Activated CD8-positive, alpha-beta memory T cell treated with anti-CD3 and anti-CD28 coated beads, Interleukin-2, amount 50 U/mL, for 24 hours (primary cell): ENCODE results near the gene HES2.
"Not testable (repeated sequence)": the region's sequence is repeated elsewhere in the genome, so short reads cannot be mapped to it uniquely, and the experiment has no call there.

Experiments used
- DNase-seq: peaks from one replicate; pipeline ENCODE4 v3.0.0-alpha.2; 2020; ENCODE audit errors: extremely low read depth

The HES2 gene

DNA sequence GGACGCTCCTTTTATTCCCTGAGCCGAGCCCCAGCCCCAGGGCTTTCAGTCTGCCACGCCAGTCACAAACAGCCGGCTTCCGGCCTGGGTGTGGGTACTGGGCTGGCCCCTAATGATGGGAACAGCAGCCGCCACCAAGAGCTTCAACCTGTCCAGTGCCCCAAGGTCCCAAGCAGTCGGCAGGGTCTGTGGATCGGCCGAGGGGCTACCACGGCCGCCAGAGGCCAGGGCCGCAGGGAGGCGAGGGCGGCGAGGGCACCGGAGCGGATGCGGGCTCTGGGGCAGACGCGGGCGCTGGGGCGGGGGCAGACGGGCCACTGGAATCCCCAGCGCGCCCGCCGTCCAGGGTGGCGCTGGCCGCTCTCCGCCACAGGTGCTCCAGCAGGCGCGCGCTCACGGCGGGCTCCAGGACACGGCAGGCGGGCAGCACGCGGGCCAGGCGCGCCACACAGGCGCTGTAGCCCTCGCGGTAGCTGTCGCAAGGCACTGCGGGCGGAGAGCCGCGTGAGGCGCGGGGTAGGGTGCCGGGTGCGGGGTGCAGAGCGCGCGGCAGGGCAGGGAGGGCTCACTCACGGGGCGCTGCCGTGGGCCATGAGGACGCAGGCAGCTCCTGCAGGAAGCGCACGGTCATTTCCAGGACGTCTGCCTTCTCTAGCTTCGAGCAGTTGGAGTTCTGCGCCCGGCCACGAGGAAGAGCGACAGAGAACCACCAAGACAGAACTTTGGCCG, 887 bp downstream of the HES2 start:
- DNase-seq = no peak

DNA sequence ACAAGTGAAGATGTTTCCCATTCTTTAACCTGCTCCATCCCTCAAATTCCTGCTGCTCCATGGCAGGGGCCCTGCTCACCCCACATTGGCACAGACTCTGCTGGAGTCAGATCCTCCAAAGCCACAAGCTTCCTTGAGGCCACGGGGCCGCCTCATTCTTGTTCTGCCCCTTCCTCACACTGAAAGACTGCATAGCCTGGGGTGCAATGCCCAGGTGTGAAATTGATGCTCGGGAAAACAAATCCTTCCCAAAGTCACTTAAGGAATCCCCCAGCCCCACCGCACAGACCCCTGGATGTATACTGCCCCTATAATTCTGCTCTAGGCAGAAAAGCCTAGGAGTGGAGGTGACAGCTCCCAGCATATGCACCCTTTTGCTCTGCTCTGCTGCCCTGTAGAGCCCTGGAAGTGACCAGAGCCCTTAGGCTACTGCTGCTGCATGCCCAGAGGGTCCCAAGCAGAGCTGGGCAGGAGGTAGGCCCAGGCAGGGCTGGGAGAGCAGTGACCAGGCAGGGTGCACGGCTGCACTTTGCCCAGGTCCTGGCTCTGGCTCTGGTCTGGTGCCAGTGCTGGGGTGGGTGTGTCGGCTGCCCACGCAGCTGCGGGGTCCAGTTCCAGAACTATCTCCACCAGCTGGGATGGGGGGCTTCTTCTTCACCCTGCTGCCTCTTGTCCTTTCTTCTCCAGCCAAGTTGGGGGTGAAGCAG, 1.6 kb downstream of the HES2 start:
- no peak for DNase-seq

DNA sequence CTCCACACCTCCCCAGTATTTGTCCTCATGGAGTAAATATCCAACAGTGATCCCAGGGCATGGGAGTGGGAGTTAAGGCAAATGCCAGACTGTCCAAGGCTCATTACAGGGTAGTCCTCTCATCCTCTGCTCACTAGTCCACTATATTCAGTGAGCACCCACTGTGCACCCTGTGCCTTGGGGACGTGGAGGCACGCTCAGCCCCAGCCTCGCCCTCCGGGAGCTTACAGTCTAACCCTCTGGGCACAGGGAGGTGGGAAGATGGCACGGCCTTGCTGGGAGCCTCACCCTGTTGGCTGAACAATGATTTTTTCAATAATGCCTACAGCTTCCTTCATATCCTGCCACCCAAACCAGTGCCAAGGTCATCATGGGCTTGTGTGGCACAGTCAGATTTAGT, 2.8 kb downstream of the HES2 start:
- no peak for DNase-seq

DNA sequence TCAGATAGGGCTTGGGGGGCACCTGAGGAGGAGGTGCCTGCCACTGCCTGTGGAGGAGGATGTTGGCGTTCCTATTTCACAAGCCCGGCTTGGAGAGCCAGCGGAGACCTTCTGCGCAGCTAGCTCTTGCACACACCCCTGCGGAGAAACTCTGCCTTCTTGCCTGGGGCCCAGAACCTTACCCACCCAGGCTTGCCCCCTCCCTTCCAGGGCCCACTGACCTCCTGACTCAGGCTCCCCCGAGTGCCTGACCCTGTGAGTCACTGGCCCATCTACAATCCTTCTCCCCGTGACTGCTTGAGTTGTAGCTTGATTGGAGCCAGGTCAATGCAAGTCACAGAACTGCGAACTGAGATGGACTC, 3.4 kb downstream of the HES2 start:
- DNase-seq = no peak

GRCh38 chr1:6414881-6415626, 4.7 kb downstream of the HES2 start:
- no peak for DNase-seq

GRCh38 chr1:6414443-6414844, 5.3 kb downstream of the HES2 start:
- no peak for DNase-seq

GRCh38 chr1:6412896-6413295, 6.8 kb downstream of the HES2 start:
- no peak for DNase-seq

DNA sequence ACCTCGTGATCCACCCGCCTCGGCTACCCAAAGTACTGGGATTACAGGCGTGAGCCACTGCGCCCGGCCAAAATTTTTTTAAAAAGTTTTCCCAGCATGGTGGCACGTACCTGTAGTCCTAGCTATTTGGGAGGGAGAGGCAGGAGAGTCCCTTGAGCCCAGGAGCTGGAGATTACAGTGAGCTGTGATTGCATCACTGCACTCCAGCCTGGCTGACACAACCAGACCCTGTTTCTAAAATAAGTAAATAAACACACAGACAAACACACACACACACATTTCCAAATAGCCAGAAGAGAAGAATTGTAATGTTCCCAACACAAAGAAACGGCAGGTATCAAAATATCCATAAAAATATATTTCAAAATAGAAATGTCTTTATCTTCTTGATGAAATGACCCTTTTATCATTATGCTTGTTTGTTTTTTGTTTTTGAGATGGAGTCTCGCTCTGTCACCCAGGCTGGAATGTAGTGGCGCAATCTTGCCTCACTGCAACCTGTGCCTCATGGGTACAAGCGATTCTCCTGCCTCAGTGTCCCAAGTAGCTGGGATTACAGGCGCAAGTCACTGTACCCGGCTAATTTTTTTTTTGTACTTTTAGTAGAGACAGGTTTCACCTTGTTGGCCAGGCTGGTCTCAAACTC, 9.3 kb downstream of the HES2 start:
- DNase-seq = no peak

- DNase-seq = no peak
Observed at GRCh38 chr1:6409733-6410132, 10.0 kb downstream of the HES2 start.

DNA sequence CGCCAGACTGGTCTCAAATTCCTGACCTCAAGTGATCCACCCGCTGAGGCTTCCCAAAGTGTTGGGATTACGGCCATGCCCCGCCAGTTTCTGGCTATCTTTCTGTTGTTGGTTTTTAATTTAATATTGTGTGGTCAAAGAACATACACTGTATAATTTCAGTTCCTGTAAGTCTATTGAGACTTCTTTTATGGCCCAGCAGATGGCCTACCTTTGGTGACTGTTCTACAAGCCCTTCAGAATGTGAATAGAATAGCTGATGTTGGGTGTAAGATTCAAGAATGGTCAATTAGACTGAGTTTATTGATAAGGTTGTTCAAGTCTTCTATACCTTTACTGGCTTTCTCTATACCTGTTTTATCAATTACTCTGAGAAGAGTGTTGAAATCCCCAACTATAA, 10.7 kb downstream of the HES2 start:
- DNase-seq = no peak

DNA sequence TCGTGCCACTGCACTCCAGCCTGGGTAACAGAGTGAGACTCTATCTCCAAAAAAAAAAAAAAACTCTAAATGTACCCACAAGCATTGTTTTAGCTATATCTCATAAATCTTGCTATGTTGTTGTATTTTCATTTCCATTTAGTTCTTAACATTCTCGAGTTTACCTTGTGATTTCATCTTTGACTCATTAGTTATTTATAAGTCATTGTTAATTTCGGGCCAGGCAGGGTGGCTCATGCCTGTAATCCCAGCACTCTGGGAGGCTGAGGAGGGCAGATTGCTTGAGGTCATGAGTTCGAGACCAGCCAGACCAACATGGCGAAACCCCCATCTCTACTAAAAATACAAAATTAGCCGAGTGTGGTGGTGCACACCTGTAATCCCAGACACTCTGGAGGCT, 11.7 kb downstream of the HES2 start:
- DNase-seq = no peak

DNA sequence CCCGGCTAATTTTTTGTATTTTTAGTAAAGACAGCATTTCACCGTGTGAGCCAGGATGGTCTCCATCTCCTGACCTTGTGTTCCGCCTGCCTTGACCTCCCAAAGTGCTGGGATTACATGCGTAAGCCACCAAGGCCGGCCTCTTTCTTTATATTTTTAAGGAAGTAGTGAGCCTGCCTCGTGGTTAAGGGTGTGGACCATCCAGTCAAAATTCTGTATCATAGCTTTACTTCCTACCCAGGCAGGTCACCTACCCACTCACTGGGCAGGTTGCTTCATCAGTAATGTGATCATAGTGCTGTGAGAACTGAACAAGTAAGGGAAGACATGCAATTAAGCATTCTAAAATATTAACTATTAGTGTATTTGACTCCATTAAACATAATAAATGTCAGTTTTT, 18.0 kb downstream of the HES2 start:
- DNase-seq = no peak

GRCh38 chr1:6399294-6399693, 20.4 kb downstream of the HES2 start:
- no peak for DNase-seq

DNA sequence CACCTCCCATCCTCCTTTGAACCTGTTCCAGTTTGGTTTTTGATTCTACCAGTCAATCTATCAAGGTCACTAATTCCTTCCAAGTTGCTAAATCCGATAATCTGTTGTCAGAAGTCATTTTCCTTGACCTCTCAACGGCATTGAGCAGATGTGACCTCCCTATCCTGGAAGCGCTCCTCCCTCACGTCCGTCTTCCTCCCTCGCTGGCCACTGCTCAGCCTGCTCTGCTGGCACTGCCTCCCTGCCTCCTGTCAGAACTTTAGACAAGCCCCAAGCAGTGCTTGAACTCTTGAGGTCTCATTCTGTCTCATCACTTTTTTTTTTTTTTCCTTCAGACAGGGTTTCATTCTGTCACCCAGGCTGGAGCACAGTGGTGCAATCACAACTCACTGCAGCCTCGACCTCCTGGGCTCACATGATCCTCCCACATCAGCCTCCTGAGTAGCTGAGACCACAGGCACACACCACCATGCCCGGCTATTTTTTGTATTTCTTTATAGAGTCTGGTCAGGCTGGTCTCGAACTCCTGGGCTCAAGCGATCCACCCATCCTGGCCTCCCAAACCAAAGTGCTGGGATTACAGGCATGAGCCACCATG, 21.8 kb downstream of the HES2 start:
- DNase-seq = no peak

GRCh38 chr1:6396998-6397397, 22.7 kb downstream of the HES2 start:
- no peak for DNase-seq

DNA sequence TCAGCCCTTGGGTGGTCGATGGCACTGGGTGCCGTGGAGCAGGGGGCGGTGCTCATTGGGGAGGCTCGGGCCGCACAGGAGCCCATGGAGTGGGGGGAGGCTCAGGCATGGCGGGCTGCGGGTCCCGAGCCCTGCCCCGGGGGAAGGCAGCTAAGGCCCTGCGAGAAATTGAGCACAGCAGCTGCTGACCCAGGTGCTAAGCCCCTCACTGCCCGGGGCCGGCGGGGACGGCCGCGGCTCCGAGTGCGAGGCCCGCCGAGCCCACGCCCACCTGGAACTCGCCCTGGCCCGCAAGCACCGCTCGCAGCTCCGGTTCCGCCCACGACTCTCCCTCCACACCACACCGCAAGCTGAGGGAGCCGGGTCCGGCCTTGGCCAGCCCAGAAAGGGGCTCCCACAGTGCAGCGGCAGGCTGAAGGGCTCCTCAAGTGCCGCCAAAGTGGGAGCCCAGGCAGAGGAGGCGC, 23.9 kb downstream of the HES2 start:
- not testable (repeated sequence) for DNase-seq

DNA sequence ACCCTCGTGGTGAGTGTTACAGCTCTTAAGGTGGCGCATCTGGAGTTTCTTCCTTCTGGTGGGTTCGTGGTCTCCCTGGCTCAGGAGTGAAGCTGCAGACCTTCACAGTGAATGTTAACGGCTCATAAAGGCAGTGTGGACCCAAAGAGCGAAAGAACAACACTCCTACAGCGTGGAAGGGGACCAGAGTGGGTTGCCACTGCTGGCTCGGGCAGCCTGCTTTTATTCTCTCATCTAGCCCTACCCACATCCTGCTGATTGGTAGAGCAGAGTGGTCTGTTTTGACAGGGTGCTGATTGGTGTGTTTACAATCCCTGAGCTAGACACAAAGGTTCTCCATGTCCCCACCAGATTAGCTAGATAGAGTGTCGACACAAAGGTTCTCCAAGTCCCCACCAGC, 24.6 kb downstream of the HES2 start:
- DNase-seq = not testable (repeated sequence)

DNA sequence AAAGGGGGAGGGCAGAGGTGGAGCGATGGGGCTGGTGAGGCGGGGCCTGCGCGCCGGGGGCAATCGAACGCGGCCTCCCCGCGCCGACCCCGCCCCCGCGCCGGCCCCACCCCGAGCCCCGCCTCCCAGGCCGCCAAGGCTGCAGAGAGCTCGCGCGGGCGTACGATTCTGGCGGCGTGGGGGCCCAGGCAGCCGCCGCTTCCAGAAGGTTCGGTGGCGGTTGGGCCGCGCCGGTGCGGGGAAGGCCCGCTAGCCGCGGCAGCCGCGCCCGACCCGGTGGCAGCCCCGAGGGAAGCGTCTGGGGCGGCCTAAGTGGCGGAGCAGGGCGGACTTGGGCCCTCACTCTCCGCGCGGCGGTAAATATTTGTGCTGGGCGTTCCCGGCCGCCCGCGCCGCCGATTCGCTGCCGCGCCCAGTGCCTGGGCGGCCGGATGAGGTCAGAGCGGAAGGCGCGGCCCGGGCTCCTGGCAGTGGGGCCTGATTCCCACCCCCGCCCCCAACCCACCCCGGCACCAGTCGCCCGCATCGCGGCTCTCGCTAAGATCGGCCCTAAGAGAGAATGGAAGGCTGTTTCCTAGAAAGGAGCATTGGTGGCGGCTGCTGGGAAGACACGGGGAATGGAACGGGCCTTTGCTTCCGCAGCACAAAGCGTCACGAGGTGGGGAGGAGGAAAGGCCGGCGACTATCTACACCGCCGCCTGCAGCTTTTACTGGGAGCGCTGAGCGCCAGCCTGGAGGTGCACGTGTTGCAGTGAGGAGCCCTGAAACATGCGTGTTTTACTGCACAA, 26.1 kb downstream of the HES2 start, which contains the start of gene ACOT7:
ACOT7 (minus strand) TSS at position 368 of the 788 bp plus-strand sequence. CDS start 368 bp downstream, outside the sequence.
- DNase-seq = peak; percentile 69

- no peak for DNase-seq
Observed at GRCh38 chr1:6392809-6393399, 26.8 kb downstream of the HES2 start.
